ENCODE measurements around the gene ARHGAP42. TPM values are rescaled to one million over a fixed set of nuclear protein-coding genes. Genes with fewer than 3 reads are reported as not detected.

The ARHGAP42 gene
- total RNA-seq, 1 experiment from 2014 or later, result 7.1 TPM

DNA sequence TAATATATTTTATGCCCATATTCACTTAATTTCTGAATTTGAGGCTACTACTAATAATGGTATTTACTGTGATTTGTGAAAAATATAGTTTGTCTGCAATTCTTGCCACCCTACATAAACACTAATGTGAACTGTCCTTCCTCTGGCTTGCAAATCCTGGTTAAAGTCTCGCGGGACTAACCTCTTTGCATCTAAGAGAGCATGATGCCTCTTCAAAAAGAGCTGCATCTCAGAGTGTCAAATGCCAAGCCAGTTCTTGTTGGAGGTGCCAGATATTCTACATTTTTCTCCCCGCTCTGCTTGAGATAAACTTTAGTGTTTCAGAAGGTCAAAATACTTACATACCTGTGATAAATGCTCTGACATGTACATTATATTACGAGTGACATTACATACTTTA, 2.1 kb downstream of the ARHGAP42 start:
- Histone ChIP-seq H3K36me3 (ENCODE audit: control insufficient read depth, insufficient read depth, low read length) (no peaks in the 10 kb centered on the region), H3K9me3 (ENCODE audit: control insufficient read depth, insufficient read depth, low read depth, low read length) (no peaks in the 10 kb centered on the region), H3K27ac (ENCODE audit: low read length) (no peak overlapping the region), H3K4me3 (ENCODE audit: low read depth in 2 of 2, low read length in 2 of 2) (peak overlapping the region in 1 of 2 experiments; percentile 76; a peak in 1 of 4 replicates), H3K4me1 (ENCODE audit: control insufficient read depth, insufficient read depth, low read length) (peaks cover 24% of the 10 kb centered on the region), H3K27me3 (ENCODE audit: control insufficient read depth, insufficient read depth, low read length) (no peaks in the 10 kb centered on the region)
- ChIA-PET POLR2A (no interaction called here), CTCF (no interaction called here)
- in situ Hi-C loops (cut with HindIII; ENCODE audit: low pct_unique_long_range_greater_than_20kb, low sequenced_read_pairs) (no loop called here), intact Hi-C loops (cut with micrococcal nuclease; ENCODE audit: unreplicated experiment) (no loop called here)
- DNase-seq (ENCODE audit: low read depth, low spot score), result no peak
- no TSS peak for BruUV-seq (replicated peaks)
- no peak for TF ChIP-seq SIN3A (IDR thresholded peaks at IDR 0.05; ENCODE audit: borderline replicate concordance, insufficient read depth, low read depth, low read length)
- TF ChIP-seq, protein P1, sequence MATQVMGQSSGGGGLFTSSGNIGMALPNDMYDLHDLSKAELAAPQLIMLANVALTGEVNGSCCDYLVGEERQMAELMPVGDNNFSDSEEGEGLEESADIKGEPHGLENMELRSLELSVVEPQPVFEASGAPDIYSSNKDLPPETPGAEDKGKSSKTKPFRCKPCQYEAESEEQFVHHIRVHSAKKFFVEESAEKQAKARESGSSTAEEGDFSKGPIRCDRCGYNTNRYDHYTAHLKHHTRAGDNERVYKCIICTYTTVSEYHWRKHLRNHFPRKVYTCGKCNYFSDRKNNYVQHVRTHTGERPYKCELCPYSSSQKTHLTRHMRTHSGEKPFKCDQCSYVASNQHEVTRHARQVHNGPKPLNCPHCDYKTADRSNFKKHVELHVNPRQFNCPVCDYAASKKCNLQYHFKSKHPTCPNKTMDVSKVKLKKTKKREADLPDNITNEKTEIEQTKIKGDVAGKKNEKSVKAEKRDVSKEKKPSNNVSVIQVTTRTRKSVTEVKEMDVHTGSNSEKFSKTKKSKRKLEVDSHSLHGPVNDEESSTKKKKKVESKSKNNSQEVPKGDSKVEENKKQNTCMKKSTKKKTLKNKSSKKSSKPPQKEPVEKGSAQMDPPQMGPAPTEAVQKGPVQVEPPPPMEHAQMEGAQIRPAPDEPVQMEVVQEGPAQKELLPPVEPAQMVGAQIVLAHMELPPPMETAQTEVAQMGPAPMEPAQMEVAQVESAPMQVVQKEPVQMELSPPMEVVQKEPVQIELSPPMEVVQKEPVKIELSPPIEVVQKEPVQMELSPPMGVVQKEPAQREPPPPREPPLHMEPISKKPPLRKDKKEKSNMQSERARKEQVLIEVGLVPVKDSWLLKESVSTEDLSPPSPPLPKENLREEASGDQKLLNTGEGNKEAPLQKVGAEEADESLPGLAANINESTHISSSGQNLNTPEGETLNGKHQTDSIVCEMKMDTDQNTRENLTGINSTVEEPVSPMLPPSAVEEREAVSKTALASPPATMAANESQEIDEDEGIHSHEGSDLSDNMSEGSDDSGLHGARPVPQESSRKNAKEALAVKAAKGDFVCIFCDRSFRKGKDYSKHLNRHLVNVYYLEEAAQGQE (IDR thresholded peaks at IDR 0.05; ENCODE audit: insufficient read depth in 1 of 2, low read depth in 2 of 2, low read length in 1 of 2), result no peak
- TF ChIP-seq, protein P2, sequence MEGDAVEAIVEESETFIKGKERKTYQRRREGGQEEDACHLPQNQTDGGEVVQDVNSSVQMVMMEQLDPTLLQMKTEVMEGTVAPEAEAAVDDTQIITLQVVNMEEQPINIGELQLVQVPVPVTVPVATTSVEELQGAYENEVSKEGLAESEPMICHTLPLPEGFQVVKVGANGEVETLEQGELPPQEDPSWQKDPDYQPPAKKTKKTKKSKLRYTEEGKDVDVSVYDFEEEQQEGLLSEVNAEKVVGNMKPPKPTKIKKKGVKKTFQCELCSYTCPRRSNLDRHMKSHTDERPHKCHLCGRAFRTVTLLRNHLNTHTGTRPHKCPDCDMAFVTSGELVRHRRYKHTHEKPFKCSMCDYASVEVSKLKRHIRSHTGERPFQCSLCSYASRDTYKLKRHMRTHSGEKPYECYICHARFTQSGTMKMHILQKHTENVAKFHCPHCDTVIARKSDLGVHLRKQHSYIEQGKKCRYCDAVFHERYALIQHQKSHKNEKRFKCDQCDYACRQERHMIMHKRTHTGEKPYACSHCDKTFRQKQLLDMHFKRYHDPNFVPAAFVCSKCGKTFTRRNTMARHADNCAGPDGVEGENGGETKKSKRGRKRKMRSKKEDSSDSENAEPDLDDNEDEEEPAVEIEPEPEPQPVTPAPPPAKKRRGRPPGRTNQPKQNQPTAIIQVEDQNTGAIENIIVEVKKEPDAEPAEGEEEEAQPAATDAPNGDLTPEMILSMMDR (IDR thresholded peaks at IDR 0.05), result no peak
- TF ChIP-seq POLR2AphosphoS5 (IDR thresholded peaks at IDR 0.05; ENCODE audit: low read depth, low read length), result no peak
- no peak for TF ChIP-seq TCF7L2 (IDR thresholded peaks at IDR 0.05; ENCODE audit: low read depth, low read length)
- ATAC-seq, result no peak

DNA sequence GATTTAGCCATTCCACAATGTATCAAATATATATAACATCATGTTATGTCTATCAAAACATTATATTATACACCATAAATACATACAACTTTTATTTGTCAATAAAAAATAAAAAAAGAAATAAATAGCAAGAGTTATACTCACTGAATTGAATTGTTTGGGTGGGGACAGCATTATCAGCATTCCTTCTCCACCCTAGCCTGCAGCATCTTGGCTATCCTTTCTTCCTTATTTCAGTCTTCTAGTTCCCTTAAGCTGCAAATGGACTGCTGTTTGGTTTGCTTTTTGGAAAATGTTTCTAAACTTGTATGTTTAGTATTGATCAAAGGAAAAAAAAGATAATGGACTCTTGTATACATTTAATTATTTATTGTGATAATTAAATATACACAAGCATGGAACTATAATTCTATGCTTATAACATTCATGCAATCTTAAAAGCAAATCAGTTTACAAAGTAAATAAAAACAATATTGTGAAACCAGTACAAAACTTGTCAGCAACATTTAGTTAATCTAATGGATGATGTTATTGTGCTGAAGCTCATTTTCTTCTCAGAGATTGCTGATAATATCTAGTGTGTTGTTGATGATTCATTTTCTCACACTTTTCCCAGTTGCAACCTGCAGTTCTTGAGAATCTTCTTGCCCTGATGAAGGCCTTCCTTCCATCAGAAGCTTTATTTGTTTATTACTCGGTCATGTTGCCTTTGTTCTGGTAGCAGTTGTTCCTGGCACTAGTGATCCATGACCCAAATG, 5.0 kb downstream of the ARHGAP42 start:
- H3K36me3 ChIP-seq (ENCODE audit: control insufficient read depth, insufficient read depth, low read length), result no peaks in the 10 kb centered on the region
- peaks cover 11% of the 10 kb centered on the region for H3K4me1 ChIP-seq (ENCODE audit: control insufficient read depth, insufficient read depth, low read length)
- in situ Hi-C loops (cut with HindIII; ENCODE audit: low pct_unique_long_range_greater_than_20kb, low sequenced_read_pairs) (no loop called here), intact Hi-C loops (cut with micrococcal nuclease; ENCODE audit: unreplicated experiment) (no loop called here)
- POLR2A ChIA-PET, result interaction anchor here (0.7 kb wide), 1 partner anchor 1348 kb away, joined by 3 read pairs; no protein-coding TSS in a partner anchor
- ATAC-seq (no peak), DNase-seq (ENCODE audit: low read depth, low spot score) (no peak)
- no peaks in the 10 kb centered on the region for H3K27me3 ChIP-seq (ENCODE audit: control insufficient read depth, insufficient read depth, low read length)
- BruUV-seq (replicated peaks), result no TSS peak
- H3K4me3 ChIP-seq (ENCODE audit: low read depth in 2 of 2, low read length in 2 of 2), result no peak overlapping the region
- no peak overlapping the region for H3K27ac ChIP-seq (ENCODE audit: low read length)
- CTCF ChIA-PET, result interaction anchor here (0.5 kb wide), 1 partner anchor 42 kb away, joined by 4 read pairs; no protein-coding TSS in a partner anchor
- no peaks in the 10 kb centered on the region for H3K9me3 ChIP-seq (ENCODE audit: control insufficient read depth, insufficient read depth, low read depth, low read length)
- TF ChIP-seq, protein P2 (IDR thresholded peaks at IDR 0.05), result no peak
- no peak for TF ChIP-seq TCF7L2 (IDR thresholded peaks at IDR 0.05; ENCODE audit: low read depth, low read length)
- TF ChIP-seq, protein P1 (IDR thresholded peaks at IDR 0.05; ENCODE audit: insufficient read depth in 1 of 2, low read depth in 2 of 2, low read length in 1 of 2), result no peak
- no peak for TF ChIP-seq POLR2AphosphoS5 (IDR thresholded peaks at IDR 0.05; ENCODE audit: low read depth, low read length)
- TF ChIP-seq SIN3A (IDR thresholded peaks at IDR 0.05; ENCODE audit: borderline replicate concordance, insufficient read depth, low read depth, low read length), result no peak

All from Panc1 (cell line).